ENCODE data around the gene EFCAB9.

GRCh38 chr5:172234031-172234430, 40.1 kb downstream of the EFCAB9 start:
- TF ChIP-seq EZH2 (IDR thresholded peaks at IDR 0.05), result no peak
- no peak for TF ChIP-seq CEBPB (IDR thresholded peaks at IDR 0.05; ENCODE audit: low read depth)
- TF ChIP-seq CTCF (IDR thresholded peaks at IDR 0.05 in 2 of 3, conservative IDR thresholded peaks at IDR 0.05 in 1 of 3; ENCODE audit: borderline replicate concordance in 1 of 3, insufficient read depth in 1 of 3, low read depth in 2 of 3, low read length in 2 of 3), result no peak
- no peak for TF ChIP-seq POLR2AphosphoS5 (IDR thresholded peaks at IDR 0.05; ENCODE audit: low read depth, low read length)
- no peak for TF ChIP-seq MAX (IDR thresholded peaks at IDR 0.05)
- no peak for TF ChIP-seq SP1 (IDR thresholded peaks at IDR 0.05; ENCODE audit: low read depth)
- TF ChIP-seq RAD21 (IDR thresholded peaks at IDR 0.05; ENCODE audit: low read depth), result no peak
